ENCODE results near the gene PLK5.

PLK5 gene

GRCh38 chr19:1554968-1555367 lies 31.1 kb downstream of the PLK5 start:
- no peak for DNase-seq (ENCODE audit: low read depth in 2 of 2, low spot score in 1 of 2)

GRCh38 chr19:1555487-1556389 lies 31.9 kb downstream of the PLK5 start:
- DNase-seq (ENCODE audit: low read depth in 2 of 2, low spot score in 1 of 2) = no peak

GRCh38 chr19:1556390-1557070 lies 32.7 kb downstream of the PLK5 start:
- DNase-seq (ENCODE audit: low read depth in 2 of 2, low spot score in 1 of 2) = no peak

DNA sequence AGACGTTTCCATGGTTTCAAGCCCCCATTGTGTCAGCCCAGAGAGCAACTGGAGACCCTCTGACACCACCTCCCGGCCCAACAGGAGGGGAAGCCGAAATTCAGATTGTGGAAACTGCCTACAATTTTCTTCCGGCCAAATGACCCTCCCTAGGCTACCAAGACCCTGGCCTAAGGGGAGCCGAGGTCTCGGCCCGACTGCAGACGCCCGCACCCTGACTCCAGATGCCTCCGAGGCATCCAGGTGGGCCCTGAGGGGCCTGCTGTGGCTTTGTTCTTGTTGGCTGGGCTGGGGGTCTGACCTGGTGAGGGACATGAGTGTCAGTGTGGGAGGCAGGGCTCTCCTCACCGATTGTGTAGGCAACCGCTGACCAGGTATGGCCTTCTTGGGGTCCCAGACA lies 34.7 kb downstream of the PLK5 start:
- no peak for DNase-seq (ENCODE audit: low read depth in 2 of 2, low spot score in 1 of 2)

- no peak for DNase-seq (ENCODE audit: low read depth in 2 of 2, low spot score in 1 of 2)
These were observed 36.5 kb downstream of the PLK5 start for GRCh38 chr19:1560286-1560882.

GRCh38 chr19:1561236-1561842 lies 37.5 kb downstream of the PLK5 start:
- no peak for DNase-seq (ENCODE audit: low read depth in 2 of 2, low spot score in 1 of 2)

DNA sequence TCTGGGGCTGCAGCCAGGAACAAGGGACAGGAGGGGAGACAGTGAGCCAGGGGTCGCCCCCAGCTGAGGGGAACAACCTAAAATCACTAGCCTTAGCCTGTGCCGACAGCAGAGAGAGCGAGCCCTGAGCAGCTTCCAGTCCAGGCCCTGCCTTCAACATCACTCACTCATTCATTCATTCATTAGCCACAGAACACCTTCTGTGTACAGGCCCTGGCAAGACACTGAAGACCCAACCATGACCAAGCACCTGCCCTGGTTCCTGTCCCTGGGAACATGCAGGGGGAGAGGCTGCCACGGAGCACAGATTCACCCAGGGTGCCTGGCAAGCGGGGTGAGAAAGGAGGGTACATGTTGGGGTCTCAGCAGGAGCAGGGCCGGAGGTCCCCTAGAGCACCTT lies 39.4 kb downstream of the PLK5 start:
- no peak for DNase-seq (ENCODE audit: low read depth in 2 of 2, low spot score in 1 of 2)

GRCh38 chr19:1566392-1567115 lies 42.7 kb downstream of the PLK5 start:
- DNase-seq (ENCODE audit: low read depth in 2 of 2, low spot score in 1 of 2) = no peak

DNA sequence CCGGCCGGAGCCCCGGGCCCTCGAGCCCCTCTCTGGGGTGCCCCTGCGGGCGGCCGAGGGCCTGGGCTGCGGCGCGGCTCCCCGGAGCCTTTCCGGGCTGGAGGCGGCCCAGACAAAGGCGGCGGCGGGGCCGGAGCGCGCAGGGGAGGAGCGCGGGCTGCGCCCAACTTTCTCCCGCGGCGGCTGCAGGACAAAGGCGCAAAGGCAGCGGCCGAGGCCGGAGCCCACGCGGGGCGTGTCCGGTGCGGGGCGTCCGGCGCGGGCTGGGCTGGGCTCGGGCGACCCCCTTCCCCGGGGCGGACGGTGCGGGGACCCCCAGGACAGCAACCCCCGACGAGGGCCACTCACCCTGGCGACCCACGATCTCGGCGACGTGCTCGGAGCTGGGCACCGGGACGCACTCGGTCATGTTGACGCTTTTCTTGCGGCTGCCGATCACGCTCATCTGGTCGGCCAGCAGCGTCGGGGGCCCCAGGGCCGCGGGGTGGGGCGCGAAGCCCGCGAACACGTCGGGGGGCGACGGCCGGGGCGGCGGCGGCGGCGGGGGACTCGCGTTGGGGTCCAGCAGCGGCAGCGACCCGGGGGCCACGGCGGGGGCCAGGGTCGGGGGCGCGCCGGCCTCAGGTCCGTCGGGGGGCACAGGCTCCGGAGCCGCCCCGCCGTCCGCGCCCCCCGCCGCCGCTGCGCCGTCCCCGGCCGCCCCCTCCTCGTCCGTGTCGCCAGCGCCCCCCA lies 43.4 kb downstream of the PLK5 start:
- DNase-seq (ENCODE audit: low read depth in 2 of 2, low spot score in 1 of 2) = no peak

DNA sequence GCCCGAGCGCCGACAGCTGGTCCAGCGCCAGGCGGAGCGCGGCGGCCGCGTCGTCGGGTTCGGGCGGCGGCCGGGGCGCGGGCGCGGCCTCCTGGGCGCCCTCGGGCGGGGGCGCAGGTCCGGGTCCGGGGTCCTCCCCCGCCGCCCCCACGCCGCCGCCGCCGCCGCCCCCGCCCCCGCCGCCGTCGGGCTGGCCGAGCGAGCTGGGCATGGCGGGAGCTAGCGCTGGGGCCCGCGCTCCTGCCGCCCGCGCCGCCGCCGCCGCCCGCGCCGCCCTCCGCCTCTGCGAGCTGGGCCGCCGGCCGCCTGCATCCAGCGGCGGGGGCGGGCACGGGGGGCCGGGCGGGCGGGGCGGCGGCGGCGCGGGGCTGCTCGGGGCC lies 44.0 kb downstream of the PLK5 start:
- DNase-seq (ENCODE audit: low read depth in 2 of 2, low spot score in 1 of 2) = no peak

GRCh38 chr19:1568320-1569019 lies 44.6 kb downstream of the PLK5 start, which contains the start of gene MEX3D:
Gene MEX3D, minus strand, starts transcription at chr19:1568325. Its CDS starts 267 bp downstream, at chr19:1568058.
- DNase-seq (ENCODE audit: low read depth in 2 of 2, low spot score in 1 of 2) = peak; percentile 42 to 67

- no peak for DNase-seq (ENCODE audit: low read depth in 2 of 2, low spot score in 1 of 2)
These were observed 46.1 kb downstream of the PLK5 start for GRCh38 chr19:1569997-1570396.

DNA sequence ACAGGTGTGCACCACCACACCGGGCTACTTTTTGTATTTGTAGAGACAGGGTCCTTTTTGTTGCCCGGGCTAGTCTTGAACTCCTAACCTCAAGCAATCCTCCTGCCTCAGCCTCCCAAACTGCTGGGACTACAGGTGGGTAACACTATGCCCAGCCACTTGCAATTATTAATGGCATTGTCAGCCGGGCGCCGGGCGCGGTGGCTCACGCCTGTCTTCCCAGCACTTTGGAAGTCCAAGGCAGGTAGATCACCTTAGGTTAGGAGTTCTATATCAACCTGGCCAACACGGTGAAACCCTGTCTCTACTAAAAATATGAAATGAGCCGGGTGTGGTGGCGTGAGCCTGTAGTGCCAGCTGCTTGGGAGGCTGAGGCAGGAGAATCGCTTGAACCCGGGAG lies 47.0 kb downstream of the PLK5 start:
- no peak for DNase-seq (ENCODE audit: low read depth in 2 of 2, low spot score in 1 of 2)

GRCh38 chr19:1571358-1571757 lies 47.5 kb downstream of the PLK5 start:
- DNase-seq (ENCODE audit: low read depth in 2 of 2, low spot score in 1 of 2) = no peak

DNA sequence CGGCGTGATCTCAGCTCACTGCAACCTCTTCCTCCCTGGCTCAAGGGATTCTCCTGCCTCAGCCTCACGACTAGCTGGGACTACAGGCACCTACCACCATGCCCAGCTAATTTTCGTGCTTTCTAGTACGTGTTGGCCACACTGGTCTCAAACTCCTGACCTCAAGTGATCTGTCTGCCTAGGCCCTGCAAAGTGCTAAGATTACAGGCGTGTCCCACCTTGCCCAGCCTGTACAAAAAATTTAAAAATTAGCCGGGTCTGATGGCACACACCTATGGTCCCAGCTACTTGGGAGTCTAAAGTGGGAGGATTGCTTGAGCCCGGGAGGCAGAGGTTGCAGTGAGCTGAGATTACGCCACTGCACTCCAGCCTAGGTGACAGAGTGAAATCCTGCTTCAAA lies 48.9 kb downstream of the PLK5 start:
- DNase-seq (ENCODE audit: low read depth in 2 of 2, low spot score in 1 of 2) = no peak

DNA sequence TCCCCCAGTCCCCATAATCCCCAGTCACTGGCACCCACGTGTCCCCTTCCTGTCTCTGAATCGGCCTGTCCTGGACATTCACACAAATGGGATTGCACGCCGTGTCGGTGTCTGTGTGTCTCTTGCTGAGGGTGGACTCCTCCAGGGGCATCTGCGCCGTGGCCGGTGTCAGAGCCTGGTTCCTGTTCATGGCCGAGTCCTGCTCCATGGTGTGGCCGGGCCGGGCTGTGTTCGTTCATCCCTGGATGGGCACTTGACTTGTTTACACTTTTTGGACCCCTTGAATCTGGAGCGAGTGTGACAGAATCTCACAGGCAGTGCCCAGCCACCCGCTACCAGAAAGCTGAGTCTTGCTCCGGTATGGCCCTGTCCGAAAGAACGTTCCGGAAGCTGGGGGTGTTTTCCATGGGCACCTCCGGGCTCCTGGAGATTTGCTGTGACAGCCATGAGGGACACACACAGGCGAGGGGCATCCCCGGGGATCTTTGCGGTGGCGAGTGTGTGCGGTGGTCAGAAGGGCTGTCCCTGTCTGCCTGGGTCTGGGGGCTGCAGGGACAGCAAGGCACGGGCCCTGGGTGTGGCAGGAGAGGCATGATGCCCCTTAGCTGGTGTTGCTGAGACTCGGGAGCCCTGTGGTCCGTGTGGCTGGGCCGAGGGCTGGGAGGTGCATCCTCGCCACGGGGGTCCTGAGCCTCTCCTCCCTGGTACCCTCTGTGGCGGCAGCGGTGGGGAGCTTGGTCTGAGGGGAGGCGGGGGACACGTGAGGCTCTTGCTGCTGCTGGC lies 50.7 kb downstream of the PLK5 start:
- DNase-seq (ENCODE audit: low read depth in 2 of 2, low spot score in 1 of 2) = no peak

GRCh38 chr19:1575323-1576241 lies 51.7 kb downstream of the PLK5 start:
- DNase-seq (ENCODE audit: low read depth in 2 of 2, low spot score in 1 of 2) = no peak

All from stimulated activated CD8-positive, alpha-beta memory T cell treated with anti-CD3 and anti-CD28 coated beads, Interleukin-4, amount 100 ng/mL, for 1 hour (primary cell).